Stimulated activated CD4-positive, alpha-beta T cell treated with anti-CD3 and anti-CD28 coated beads, Interleukin-4, amount 100 ng/mL, for 1 hour (primary cell): Measurements from ENCODE around the gene TTLL7.

Experiments
- DNase-seq: peaks from one replicate; pipeline ENCODE4 v3.0.0-alpha.2; 2020

Gene TTLL7

DNA sequence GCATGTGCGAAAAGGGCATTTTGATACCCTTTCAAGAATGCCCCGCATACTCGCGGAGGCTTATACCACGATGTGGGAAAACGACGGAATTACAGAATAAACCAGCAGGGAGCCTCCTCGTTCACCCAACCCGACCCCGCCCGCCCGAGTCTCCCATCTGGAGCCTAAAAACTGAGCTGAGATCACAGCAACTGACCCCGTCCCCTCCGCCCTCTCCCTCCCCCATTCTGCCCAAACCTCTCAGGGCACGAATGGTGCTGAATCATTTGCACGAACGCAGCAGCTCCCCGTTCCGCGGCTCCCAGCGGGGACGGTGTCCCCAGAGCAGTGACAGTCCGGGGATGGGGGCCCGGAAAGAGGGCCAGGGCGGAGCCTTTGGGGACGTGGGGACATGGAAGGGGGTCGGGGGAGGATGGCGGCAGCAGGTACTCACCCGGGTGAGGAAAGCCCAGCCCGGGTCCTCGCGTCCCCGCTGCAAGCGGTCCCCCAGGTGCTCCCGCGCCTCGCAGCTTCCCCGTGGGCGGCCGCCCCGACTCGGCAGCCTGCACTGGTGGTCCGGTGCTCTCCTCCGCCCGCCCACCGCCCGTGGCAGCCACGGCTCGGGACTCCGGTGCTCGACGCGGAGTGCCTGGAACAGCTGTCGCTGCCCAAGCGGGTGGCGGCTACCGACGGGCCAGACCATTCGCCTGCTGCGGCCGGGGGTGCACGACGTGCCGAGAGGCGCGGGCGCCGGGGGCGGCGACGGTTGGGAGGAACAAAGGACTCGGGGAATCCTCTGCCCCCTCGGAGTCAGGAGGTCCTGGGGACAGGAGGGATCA, at the start of gene TTLL7:
TTLL7 (minus strand) TSS at position 635 of the 818 bp plus-strand sequence. CDS start 46,921 bp downstream, outside the sequence.
- peak; percentile 58 for DNase-seq

DNA sequence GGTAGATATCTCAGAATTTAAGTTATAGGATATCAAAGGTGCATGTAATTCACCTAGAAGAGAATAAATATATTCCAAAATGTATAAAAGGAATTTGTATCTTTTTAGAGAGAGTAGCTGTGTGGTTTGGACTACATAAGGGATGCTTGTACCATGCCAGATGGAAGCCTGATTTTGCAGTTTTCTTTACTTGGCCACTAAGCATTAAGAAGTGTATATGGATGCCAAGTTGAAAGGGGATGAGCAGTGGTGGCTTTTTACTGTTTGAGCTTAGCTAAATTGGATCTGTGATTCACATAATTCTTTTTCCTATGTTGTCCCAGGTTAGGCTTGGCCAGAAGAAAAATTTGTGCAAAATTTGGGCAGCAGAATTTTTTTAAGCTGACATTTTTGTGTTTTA, 43.5 kb upstream of the TTLL7 start:
- DNase-seq: no peak

DNA sequence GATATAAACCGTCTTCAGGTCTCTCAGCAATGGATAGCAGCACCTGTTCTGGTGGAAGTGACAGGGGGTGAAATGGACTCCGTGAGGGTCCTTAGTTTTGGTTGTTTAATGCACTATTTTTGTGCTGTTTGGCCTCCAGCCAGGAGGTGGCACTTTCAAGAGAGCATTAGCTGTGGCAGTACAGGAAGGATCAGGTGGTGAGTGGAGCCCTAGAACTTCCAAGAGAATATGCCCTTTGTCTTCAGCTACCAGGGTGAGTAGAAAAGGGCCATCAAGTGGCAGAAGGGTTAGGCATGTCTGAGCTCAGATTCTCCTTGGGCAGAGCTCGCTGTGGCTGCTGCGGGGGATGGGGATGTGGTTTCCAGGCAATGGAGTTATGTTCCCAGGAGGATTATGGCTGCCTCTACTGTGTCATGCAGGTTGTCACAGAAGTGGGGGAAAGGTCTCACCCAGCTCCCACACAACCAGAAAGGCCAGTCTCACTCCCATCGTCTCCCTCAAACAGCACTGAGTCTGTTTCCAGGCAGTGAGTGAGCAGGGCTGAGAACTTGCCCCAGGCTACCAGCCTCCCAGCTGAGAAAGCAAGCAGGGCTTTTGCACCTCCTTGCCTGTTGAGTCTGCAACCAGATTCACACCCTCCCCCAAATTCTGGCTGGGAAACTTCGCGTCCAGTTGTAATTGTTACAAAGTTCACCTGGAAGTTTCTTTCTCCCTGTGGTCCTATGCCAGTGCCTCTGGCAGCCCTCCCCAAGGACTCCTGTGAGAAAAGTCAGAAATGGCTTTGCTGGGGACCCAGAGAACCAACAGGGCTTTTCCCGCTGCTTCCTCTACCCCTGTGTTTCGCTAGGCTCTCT, 39.1 kb upstream of the TTLL7 start:
- no peak for DNase-seq

GRCh38 chr1:84031802-84032327, 32.9 kb upstream of the TTLL7 start:
- DNase-seq: no peak

DNA sequence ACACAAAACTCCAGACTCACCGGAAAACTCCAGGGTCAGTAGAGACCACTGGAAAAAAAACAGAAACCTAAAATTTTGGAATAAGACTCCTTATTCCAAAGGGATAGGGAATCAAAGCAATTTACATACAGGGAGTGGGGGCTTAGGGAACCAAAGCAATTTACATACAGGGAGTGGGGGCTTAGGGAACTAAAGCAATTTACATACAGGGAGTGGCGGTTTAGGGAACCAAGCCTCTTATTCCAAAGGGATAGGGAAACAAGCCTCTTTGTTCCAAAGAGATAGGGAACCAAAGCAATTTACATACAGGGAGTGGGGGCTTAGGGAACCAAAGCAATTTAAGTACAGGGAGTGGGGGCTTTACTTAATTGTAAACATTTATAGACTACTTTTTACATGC, 28.4 kb upstream of the TTLL7 start:
- no peak for DNase-seq

DNA sequence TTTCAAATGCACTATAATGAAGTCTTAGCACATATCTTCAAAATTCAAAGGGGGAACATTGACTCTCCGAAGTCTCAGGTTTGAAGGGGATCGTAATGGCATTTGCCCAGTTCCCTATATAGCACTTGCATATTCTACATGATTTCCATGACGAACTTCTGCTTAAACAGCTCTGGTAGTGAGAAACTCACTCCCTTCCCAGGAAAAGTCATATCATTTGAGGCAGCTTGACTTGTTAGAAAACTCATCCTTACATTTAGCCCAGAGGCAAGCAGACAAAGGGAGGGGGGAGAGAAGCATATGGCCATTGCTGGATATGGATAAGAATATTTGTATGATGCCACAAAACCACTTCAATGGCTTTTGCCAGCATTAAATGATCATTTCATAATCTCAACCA, 27.0 kb upstream of the TTLL7 start:
- no peak for DNase-seq

- DNase-seq: no peak
Measured at GRCh38 chr1:84021822-84022221, 22.9 kb upstream of the TTLL7 start.

DNA sequence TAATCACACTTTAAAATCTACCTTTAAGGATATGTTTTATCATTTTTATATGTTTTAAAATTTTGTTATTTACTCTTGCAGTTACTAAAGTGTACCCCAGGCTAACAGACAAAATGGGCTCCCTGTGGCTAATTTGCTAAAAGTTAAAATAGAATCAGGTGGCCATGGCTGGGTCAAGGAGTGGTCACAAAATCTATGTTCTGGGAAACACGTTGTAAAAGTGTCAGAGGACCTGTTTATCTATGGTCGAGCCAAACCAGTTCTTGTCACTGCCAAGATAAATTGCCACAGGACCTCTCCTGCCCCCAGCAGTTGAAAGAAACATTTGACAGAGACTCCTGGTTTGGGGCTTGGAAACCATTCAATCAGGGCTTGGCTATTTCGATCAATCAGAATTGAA, 21.2 kb upstream of the TTLL7 start:
- no peak for DNase-seq

- no peak for DNase-seq
Measured at GRCh38 chr1:84019217-84019616, 20.3 kb upstream of the TTLL7 start.

DNA sequence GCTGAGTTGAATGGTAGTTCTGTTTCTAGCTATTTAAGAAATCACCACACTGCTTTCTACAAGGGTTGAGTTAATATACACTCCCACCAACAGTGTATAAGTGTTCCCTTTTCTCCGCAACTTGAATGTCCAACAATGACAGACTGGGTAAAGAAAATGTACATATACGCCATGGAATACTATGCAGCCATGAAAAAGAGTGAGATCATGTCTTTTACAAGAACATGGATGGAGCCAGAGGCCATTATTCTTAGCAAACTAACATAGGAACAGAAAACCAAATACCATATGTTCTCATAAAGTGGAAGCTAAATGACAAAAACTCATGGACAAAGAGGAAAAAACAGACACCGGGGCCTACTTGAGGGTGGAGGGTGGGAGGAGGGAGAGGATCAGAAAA, 14.8 kb upstream of the TTLL7 start:
- no peak for DNase-seq

DNA sequence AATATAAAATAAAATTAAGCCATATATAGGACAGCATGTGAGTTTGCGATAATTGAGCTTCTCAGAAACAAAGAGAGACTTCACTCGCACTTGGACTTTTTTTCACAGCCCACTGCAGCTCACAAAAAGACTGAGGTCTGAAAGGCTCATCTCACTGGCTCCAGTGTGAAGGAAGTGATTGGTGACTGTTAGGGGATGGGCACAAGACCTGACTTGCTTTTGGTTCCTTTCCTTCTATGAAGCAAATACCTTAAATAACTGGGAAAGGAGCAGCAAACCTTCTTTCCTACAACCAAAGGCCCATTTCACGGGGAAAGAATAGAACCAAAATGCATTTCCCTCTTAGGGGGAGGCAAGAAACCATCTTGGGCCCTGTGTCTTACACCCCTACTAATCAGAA, 13.1 kb upstream of the TTLL7 start:
- DNase-seq: no peak

GRCh38 chr1:84010136-84010535, 11.2 kb upstream of the TTLL7 start:
- DNase-seq: no peak

GRCh38 chr1:84008631-84009030, 9.7 kb upstream of the TTLL7 start:
- DNase-seq: no peak

GRCh38 chr1:84006591-84006990, 7.7 kb upstream of the TTLL7 start:
- DNase-seq: no peak

DNA sequence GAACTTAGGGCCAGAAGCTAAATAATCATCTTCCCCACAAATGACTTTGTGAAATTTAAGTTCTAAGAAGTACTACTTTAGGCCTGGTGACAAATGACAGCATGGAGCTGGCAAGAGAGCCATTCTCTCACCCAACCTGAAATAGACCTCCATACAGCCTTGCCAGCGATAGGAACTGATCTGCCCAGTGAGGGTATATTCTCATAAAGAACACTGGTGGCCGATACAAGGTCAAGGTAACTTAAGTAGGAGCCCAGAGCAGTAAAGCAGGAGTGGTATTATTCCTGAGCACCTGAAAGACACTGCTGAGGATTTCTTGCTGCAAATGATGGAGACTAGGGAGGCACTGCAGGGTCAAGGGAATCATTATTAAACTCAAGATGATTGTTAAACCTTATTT, 2.6 kb upstream of the TTLL7 start:
- no peak for DNase-seq

DNA sequence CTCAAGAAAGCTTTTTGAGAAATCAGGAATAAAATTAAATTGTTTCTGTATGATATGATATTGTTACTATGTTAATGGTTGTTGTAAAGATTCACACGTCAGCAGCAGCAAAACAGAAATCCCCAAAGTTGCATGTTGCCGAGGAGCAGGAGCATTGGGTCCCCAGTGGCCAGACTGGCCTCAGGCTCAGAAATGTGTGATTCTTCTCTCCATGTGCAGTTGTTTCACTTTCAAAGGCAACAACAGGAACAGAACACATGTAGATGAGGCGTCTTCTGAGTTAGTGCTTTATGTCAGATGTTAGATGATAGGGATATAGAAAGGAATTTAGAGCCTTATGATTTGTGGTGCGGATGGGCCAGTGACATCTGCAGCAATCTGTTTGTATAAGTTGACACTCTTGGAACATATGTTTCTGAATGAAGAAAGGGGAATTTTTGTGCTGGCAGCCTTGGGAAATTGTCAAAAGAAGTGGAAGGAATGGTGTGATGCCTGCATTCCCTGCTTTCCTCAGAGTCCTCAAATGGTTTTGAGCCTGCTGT, 2.1 kb upstream of the TTLL7 start:
- no peak for DNase-seq

DNA sequence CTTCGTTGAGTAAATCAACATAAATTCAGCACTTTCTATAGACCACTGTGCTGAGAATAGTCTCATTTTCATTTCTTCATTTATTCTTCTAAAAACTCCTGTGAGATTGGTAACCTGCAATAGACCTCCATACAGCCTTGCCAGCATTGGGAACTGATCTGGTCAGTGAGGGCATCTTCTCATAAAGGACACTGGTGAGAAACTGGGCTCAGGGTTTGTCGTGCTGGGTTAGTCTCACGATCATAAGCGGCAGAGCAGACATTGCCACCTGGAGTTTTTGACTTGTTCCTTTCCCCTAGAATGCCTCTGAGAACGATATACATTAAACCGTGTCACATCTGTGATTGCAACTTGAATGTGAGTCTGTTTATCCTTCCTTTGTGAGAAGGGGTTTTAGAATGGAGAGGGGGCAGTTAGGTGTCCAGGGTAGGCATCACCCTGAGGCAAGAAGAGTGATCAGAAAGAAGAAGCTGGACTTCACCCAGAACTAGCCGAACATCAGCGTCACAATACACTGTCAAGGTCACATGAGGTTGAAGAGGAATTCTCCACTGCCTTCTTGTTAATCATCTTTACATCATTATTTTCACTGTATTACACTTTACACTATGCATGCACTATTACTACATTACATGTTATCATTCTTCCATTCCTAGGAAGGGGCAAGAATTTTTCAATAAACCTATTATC, 1.4 kb upstream of the TTLL7 start:
- no peak for DNase-seq

DNA sequence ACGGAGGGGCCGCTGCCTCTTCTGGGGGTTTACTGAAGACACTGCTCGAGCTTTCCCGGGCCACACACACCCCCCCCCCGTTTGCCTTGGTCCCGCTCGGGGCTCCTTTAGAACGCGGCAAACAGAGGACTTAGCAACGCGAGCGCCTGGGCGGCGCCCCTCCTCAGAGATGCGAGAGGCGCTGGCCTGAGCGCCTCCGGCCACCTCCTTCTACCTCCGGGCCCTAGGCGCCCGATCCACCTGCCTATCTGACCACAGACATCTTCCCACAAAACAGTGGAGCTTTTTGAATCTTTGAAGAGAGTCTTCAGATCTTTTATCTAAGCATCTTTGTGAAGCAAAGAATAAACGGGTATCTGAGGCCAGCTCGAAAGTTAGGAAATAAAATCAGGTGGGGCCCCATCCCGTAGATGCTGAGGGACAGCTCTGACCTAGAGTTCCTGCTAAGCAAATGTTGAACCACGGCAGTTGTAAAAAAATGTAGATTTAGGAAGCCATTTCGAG, 436 bp upstream of the TTLL7 start:
- no peak for DNase-seq

DNA sequence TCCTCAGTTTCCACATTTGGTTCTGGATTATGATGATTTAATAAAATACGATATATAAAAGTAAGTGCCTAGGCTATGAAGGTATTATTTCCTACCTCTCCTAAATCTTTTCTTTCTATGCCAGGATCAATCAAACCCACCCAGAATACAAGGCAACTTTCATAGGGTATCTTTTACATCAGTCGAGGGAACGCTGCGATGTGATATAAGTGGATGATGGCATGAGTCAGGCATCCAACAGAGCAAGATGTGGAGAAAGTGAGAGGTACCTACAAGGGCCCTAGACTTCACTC, 781 bp downstream of the TTLL7 start:
- no peak for DNase-seq

DNA sequence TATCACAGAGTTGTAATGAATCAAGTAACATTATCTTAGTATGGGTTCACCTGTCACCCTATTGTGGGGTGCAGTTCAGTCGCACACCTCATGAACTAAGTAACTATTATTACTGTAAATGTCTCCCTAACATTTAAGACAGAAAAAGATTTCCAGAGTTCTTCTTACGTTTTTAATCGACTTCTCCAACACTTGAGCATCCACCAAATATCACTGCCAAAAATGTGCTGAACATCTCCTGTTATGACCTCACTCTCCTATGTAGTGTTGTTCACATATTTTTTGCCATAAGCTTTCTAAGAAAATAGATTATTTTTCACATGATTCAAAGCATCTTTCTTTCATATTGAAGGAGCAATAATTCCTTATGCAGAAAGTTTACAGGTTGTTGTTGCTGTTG, 1.3 kb downstream of the TTLL7 start:
- DNase-seq: no peak

DNA sequence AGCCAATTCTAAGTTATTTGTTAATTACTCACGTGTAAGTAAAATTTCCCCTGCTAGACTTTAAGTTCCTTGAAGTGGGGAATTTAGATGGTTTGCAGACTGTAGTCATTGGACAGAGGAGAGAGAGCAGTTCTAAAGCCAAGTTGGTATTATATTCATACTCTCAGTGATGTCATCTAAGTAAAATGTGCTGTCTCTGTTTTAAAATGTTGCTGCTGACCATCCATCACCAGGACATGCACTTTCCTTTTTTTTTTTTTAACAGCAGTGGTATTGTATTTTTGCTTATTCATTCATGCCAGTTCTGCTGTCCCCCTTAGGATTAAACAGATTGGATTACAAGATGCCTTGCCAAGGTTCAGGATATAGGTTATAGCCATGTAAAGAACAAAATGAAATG, 2.3 kb downstream of the TTLL7 start:
- no peak for DNase-seq

DNA sequence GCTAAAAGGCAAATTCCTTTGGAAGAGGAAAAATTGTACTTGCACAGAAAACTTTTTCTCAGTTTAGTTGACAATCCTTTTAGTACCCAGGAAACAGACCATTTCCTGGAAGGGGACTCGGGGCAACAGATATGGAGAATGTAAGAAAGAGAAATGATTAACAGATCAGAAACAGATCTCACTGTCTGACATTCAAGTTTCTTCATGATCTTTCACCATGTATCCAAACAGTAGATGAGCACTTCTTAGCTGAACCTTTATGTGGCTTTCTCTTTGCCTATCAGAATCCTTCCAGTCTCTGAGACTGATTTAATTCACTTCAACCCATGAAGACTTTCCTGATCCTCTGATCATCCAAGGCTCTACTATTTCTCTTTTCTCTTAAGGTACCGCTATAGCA, 2.7 kb downstream of the TTLL7 start:
- no peak for DNase-seq

DNA sequence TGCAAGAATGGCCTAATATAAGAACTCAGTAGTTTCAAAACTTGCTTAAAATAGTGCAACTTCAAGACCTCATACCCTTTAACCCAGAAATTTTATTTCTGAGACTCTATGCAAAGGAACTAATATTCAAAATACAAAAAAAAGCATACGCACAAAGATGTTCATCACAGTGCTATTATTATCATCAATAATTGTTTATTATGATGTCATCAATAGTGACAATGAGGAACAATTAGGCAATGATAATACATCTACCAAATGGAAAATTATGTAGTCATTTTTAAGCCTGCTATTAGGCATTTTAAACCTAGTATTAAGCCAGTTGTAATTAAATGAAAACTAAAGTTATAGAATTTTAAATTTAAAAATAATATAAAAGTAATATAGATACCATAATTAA, 3.3 kb downstream of the TTLL7 start:
- no peak for DNase-seq
